ENCODE results near the gene SLC1A7.

GRCh38 chr1:53107570-53108322, 34.7 kb downstream of the SLC1A7 start:
- TF ChIP-seq CTCF (IDR thresholded peaks at IDR 0.05), result no peak
- TF ChIP-seq POLR2A (IDR thresholded peaks at IDR 0.05), result no peak
- no peak for TF ChIP-seq POLR2AphosphoS5 (IDR thresholded peaks at IDR 0.05)
